Right lobe of liver (tissue), 4 donors: ENCODE data around the gene NVL.

Experiments used
- POLR2A ChIP-seq: fragments of 450-650 bp; IDR thresholded peaks from one replicate; pipeline ENCODE4 v1.6.1; 2017; ENCODE audit warnings: antibody characterized with exemption, mild to moderate bottlenecking
- TF ChIP-seq, protein P1 (sequence below), 4 donors: fragments of 200-600 bp in 3 of 4; fragments of 450-650 bp in 1 of 4; IDR thresholded peaks; one replicate each; pipeline versions ENCODE4 v1.5.1 to v1.8.0; 2016 to 2022; ENCODE audit warnings: antibody characterized with exemption in 4 of 4, mild to moderate bottlenecking in 2 of 4
- donor health status: DM: no; HTN: no; CAD: no.
- donor health status: DM: no; HTN: no; CAD: no.
- donor health status: DM: no; HTN: yes; CAD: no.

DNA sequence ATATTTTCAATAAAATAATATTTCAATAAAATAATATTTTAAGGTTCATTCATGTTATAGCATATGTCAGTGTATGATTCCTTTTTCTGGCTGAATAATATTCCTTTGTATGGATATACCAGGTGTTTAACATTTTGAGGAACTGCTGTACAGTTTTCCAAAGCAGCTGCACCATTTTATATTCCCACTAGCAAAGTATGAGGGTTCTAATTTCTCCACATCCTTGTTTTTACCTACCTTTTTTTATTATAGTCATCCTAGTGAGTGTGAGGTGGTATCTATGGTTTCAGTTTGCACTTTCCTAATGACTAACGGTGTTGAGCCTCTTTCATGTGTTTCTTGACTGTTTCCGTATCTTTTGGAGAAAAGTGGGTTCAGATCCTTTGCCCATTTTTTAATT lies 141.7 kb downstream of the NVL start:
- TF ChIP-seq, protein P1, sequence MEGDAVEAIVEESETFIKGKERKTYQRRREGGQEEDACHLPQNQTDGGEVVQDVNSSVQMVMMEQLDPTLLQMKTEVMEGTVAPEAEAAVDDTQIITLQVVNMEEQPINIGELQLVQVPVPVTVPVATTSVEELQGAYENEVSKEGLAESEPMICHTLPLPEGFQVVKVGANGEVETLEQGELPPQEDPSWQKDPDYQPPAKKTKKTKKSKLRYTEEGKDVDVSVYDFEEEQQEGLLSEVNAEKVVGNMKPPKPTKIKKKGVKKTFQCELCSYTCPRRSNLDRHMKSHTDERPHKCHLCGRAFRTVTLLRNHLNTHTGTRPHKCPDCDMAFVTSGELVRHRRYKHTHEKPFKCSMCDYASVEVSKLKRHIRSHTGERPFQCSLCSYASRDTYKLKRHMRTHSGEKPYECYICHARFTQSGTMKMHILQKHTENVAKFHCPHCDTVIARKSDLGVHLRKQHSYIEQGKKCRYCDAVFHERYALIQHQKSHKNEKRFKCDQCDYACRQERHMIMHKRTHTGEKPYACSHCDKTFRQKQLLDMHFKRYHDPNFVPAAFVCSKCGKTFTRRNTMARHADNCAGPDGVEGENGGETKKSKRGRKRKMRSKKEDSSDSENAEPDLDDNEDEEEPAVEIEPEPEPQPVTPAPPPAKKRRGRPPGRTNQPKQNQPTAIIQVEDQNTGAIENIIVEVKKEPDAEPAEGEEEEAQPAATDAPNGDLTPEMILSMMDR (IDR thresholded peaks at IDR 0.05), result no peak
- no peak for TF ChIP-seq POLR2A
